GM12874 (cell line): Measurements from ENCODE around the gene SLC39A9.

ENCODE experiments used
- CTCF ChIP-seq: IDR thresholded peaks from 2 replicates; pipeline ENCODE4 v1.5.1; 2011; ENCODE audit warnings: low read depth, mild to moderate bottlenecking, control low read depth, low read length, moderate library complexity; ENCODE audit not compliant: insufficient read depth

SLC39A9 gene

DNA sequence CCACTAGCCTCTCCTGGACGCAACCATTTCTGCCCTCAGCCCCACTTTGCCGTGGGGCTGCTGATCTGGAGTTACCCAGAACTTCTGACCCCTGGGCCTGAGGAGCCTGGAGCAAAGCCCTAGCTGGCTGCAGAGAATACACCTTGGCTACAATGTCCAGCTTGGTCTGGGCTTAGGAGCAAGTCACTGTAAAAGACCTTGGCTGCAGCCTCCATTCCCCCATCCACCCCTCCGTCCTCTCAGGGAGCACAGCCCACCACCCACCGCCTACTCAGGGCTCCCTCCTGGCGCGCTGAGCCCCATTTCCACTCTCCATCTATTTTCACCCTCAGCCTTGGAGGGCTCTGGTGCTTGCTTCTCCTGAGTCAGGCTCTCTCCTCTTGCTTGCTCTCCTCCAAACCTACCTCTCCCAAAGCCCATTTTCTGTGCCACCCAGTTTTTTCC, 43.3 kb upstream of the SLC39A9 start:
- TF ChIP-seq CTCF, result no peak

DNA sequence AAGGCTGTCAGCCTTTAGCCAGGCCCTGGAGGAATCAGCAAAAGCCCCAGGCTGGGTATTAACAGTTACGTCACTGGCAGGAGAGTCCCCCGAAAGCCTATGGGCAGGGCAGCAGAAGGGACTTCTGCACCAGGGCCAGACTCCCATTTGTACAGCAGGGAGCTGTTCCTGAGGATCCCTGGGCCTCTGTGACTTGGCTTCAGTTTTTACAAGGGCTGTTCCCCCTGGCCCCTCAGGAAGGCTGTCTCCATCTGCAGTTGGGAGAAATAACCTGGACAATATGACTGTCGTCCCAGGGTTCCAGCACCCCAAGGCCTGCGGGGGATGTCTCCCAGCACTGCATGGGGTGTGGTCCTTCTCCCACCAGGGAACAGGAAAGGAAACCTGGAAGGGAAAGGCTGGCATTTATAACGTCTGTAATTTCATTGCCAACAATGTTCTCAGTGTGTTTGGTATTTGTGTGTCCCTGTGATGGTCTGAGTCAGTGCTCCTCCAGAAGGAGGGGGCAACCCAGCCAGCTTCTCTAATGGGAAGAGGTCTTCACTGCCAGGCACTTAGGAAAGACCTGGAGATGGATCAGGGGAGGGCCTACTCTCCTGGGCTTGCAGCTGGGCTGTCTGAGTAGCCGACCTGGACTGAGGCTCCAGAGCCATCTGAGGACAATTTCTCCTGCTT, 42.7 kb upstream of the SLC39A9 start:
- no peak for TF ChIP-seq CTCF

DNA sequence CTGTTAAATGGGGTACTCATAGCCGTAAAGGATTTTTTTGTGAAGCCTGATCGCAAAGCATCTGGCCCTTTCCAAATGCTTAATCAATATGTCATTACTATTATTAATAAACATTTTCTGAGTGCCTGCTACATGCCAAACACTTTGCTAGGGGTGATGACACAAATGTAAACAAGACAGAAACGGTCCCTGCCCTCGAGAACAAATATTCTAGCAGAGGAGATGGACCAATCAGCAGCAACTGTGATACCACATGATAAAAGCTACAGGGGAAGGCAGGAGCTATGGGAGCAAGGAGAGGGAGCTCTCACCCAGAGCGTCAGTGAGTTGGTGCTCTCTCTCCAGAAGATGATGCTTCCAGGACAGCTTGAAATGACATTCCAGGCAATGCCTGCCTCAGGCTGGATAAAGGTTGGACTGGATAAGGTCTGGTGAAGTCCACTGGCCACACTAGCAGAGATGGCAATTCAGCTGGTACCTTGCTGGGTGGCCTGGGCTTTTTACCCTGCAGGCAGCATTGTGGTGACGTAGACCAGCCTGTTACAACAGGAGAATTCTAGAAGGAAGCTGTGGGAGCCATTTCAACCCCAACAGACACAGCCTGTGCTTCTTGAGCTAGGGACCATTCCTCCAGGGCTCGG, 41.5 kb upstream of the SLC39A9 start:
- no peak for TF ChIP-seq CTCF

DNA sequence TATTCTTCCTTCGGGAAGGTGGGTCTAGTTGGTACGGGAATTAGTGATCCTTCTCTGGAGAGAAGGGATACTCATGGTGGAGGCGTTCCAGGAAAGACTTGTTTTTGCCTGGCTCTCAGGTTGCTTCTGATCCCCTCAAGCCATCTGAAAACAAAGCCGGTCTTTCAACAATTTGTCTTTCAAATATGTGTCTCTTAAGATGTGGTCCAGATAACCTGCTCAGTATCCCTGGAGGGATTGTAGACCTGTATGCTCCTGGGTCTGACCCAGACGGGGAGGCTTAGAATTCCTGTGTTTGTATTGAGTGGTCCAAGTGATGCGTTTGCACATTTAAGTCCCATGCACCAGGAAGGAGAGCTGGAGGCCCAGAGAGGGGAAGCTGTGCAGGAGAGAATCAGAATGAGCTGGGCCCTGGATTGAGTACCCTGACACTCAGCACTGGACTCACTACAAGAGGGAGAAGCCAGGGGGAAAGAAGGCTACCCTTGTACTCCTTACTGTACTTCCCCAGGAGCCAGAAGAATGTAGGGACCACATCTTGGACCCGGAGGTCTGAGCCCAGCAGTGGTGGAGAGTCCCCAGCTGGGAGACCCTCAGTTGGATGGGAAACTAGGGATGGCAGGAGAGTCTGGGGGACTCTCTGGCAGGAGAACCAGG, 40.8 kb upstream of the SLC39A9 start:
- TF ChIP-seq CTCF, result no peak

DNA sequence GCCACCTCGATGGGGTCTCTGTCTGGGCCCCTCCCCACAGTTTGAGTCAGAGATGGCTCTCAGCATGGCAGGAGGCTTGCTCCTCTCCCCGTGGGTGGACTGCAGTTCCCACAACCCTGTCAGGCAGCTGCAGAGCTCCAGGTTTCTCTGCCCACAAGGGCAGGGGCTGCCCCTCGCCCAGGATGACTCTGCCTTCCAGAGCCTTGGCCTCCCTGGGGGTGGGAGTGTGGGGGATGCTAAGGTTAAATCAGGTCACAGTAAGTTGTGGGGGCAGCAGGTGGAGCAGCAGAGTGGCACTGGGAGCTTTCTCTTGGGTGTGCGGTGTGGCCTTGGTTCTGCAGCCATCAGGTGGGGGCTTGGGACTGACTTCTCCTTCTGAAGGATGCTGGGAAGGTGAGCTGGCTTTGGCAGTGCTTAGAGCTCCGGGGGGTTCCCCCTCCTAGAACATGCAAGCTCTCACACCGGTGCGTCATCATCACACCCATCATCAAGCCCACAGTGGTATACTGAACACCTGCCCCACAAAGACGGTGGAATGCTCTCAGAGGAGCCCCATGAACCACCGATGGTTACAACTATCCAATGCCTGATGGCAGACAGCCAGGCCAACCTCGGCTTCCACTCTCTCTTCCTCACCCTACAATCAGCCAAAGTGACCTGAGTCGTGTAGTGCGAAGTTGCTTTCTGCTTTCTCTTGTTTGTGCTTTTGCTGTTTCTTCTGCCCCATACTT, 40.1 kb upstream of the SLC39A9 start:
- TF ChIP-seq CTCF, result no peak

DNA sequence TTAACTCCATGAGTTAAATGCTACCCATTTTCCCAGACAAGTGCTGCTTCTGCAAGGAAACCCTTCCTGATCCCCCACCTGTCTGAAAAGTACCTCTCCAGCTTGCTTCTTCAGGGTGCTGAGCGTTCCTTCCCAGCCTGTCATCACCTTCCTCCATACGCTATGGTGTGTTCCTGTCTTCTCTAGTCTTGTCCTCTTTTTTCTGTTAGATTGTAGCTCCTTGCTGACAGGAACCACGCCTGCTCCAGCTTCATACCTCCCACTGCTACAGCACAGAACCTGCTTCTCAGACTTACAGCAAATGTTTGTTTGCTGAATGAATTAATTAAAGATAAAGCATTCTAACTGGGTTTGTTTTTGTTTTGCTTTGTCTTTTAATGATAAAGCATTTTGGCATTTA, 39.5 kb upstream of the SLC39A9 start:
- TF ChIP-seq CTCF, result no peak
